ENCODE data around the gene APOO.
"Not testable (repeated sequence)": the region's sequence is repeated elsewhere in the genome, so short reads cannot be mapped to it uniquely, and the experiment has no call there.

The APOO gene

GRCh38 chrX:23859238-23859637 lies 48.5 kb downstream of the APOO start:
- not testable (repeated sequence) for DNase-seq (ENCODE audit: low spot score)

GRCh38 chrX:23857935-23858334 lies 49.8 kb downstream of the APOO start:
- no peak for DNase-seq (ENCODE audit: low spot score)

- no peak for DNase-seq (ENCODE audit: low spot score)
These were observed 50.4 kb downstream of the APOO start for GRCh38 chrX:23857363-23857762.

GRCh38 chrX:23855569-23855968 lies 52.2 kb downstream of the APOO start:
- DNase-seq (ENCODE audit: low spot score): no peak

- no peak for DNase-seq (ENCODE audit: low spot score)
These were observed 52.8 kb downstream of the APOO start for GRCh38 chrX:23854945-23855344.

- no peak for DNase-seq (ENCODE audit: low spot score)
These were observed 53.6 kb downstream of the APOO start for GRCh38 chrX:23854122-23854521.

- no peak for DNase-seq (ENCODE audit: low spot score)
These were observed 56.2 kb downstream of the APOO start for GRCh38 chrX:23851544-23851943.

- DNase-seq (ENCODE audit: low spot score): no peak
These were observed 58.5 kb downstream of the APOO start for GRCh38 chrX:23849241-23849640.

- DNase-seq (ENCODE audit: low spot score): peak; percentile 18
These were observed 62.4 kb downstream of the APOO start for GRCh38 chrX:23845351-23845817.

GRCh38 chrX:23844502-23845138 lies 63.1 kb downstream of the APOO start:
- DNase-seq (ENCODE audit: low spot score): no peak

GRCh38 chrX:23841847-23842522 lies 65.8 kb downstream of the APOO start:
- DNase-seq (ENCODE audit: low spot score): no peak

- DNase-seq (ENCODE audit: low spot score): no peak
These were observed 67.1 kb downstream of the APOO start for GRCh38 chrX:23840674-23841073.

GRCh38 chrX:23838953-23839352 lies 68.8 kb downstream of the APOO start:
- no peak for DNase-seq (ENCODE audit: low spot score)

GRCh38 chrX:23832721-23833120 lies 75.0 kb downstream of the APOO start:
- DNase-seq (ENCODE audit: low spot score): no peak

GRCh38 chrX:23828881-23829280 lies 78.9 kb downstream of the APOO start:
- DNase-seq (ENCODE audit: low spot score): no peak

GRCh38 chrX:23826653-23827052 lies 81.1 kb downstream of the APOO start:
- DNase-seq (ENCODE audit: low spot score): no peak

- DNase-seq (ENCODE audit: low spot score): no peak
These were observed 81.5 kb downstream of the APOO start for GRCh38 chrX:23826216-23826615.

GRCh38 chrX:23825675-23826074 lies 82.1 kb downstream of the APOO start:
- no peak for DNase-seq (ENCODE audit: low spot score)

- no peak for DNase-seq (ENCODE audit: low spot score)
These were observed 84.9 kb downstream of the APOO start for GRCh38 chrX:23822841-23823240.

GRCh38 chrX:23822397-23822796 lies 85.3 kb downstream of the APOO start:
- DNase-seq (ENCODE audit: low spot score): peak; percentile 63

GRCh38 chrX:23821847-23822246 lies 85.9 kb downstream of the APOO start:
- DNase-seq (ENCODE audit: low spot score): no peak

- peak; percentile 56 for DNase-seq (ENCODE audit: low spot score)
These were observed 87.4 kb downstream of the APOO start for GRCh38 chrX:23820235-23820782.

- DNase-seq (ENCODE audit: low spot score): no peak
These were observed 88.1 kb downstream of the APOO start for GRCh38 chrX:23819385-23820234.
